Endothelial cell of umbilical vein (primary cell): ENCODE measurements around the gene KCNMA1. TPM values are rescaled to one million over a fixed set of nuclear protein-coding genes. Genes with fewer than 3 reads are reported as not detected.

ENCODE experiments used
- BruUV-seq: library from RNA; stranded (reverse); fragments of 400-500 nt; replicated peaks from 2 replicates; lab custom pipeline; 2021; lab: Mats Ljungman, UMichigan
- CTCF ChIA-PET: fragments of 300-600, 350-600 bp; sonication (Branson Sonifier 250); formaldehyde crosslinking; loops from one replicate; lab custom pipeline; 2021; ENCODE audit warnings: antibody characterized with exemption, inconsistent platforms; lab: Charles Lee
- POLR2A ChIA-PET: fragments of 300-600, 350-600 bp; sonication (Branson Sonifier 250); formaldehyde crosslinking; loops from one replicate; lab custom pipeline; 2021; ENCODE audit warnings: antibody characterized with exemption, inconsistent platforms; lab: Charles Lee
- DNase-seq: peaks from one replicate; pipeline ENCODE4 v3.0.0-alpha.2; 2011; ENCODE audit warnings: low read depth, low spot score
- FAIRE-seq: peaks from 2 replicates; lab custom pipeline; 2011; peaks lifted over from hg19 to GRCh38; lab: Jason Lieb, UNC
- H2AFZ ChIP-seq: 2 replicates; pipeline ENCODE4 v1.6.0; 2012; ENCODE audit warnings: low read depth, low read length, control low read depth, inconsistent platforms
- H3K27ac ChIP-seq: 2 replicates; pipeline ENCODE4 v1.5.1; 2011; ENCODE audit warnings: low read depth, mild to moderate bottlenecking, control low read depth, low read length, moderate library complexity; ENCODE audit not compliant: insufficient read depth
- H3K27me3 ChIP-seq, 2 experiments: 2 replicates each; pipeline versions ENCODE4 v1.6.0 to v1.6.1; 2011; ENCODE audit warnings: low read length in 2 of 2, mixed read lengths in 1 of 2; ENCODE audit not compliant: control insufficient read depth in 2 of 2, insufficient read depth in 2 of 2
- H3K36me3 ChIP-seq, 2 experiments: 2 replicates in 1 of 2; 3 replicates in 1 of 2; pipeline ENCODE4 v1.5.1; 2011; ENCODE audit warnings: low read length in 2 of 2, mild to moderate bottlenecking in 1 of 2, moderate library complexity in 1 of 2; ENCODE audit not compliant: control insufficient read depth in 2 of 2, insufficient read depth in 2 of 2; ENCODE audit errors: extremely low read depth in 1 of 2
- H3K4me1 ChIP-seq: 3 replicates; pipeline ENCODE4 v1.5.1; 2011; ENCODE audit warnings: mild to moderate bottlenecking, low read length; ENCODE audit not compliant: control insufficient read depth, insufficient read depth; ENCODE audit errors: extremely low read depth
- H3K4me2 ChIP-seq: 2 replicates; pipeline ENCODE4 v1.6.1; 2011; ENCODE audit warnings: low read length, control low read depth, mixed read lengths; ENCODE audit not compliant: insufficient read depth
- H3K4me3 ChIP-seq, 3 experiments: fragments of 200-600 bp in 1 of 3; sonication (generic), shearing (Covaris generic) in 1 of 3; replicated peaks in 1 of 3; 2 replicates each; pipeline ENCODE4 v1.5.1; 2011 to 2016; ENCODE audit warnings: control low read depth in 3 of 3, low read length in 3 of 3, mild to moderate bottlenecking in 2 of 3, inconsistent platforms in 1 of 3, low read depth in 1 of 3, moderate library complexity in 1 of 3; ENCODE audit not compliant: insufficient read depth in 1 of 3
- H3K79me2 ChIP-seq: 2 replicates; pipeline ENCODE4 v1.6.0; 2012; ENCODE audit warnings: low read length, inconsistent platforms; ENCODE audit not compliant: control insufficient read depth, insufficient read depth
- H3K9ac ChIP-seq: replicated peaks from 2 replicates; pipeline ENCODE3; 2011; ENCODE audit warnings: low read length, control low read depth; ENCODE audit not compliant: insufficient read depth; ENCODE audit errors: extremely low read depth
- H3K9me1 ChIP-seq: replicated peaks from 3 replicates; pipeline ENCODE4 v1.6.0; 2011; ENCODE audit warnings: mild to moderate bottlenecking, low read length; ENCODE audit not compliant: control insufficient read depth, insufficient read depth; ENCODE audit errors: extremely low read depth
- H3K9me3 ChIP-seq: replicated peaks from 2 replicates; pipeline ENCODE4 v1.5.1; 2012; ENCODE audit warnings: low read length, inconsistent platforms; ENCODE audit not compliant: control insufficient read depth, insufficient read depth
- H4K20me1 ChIP-seq: replicated peaks from 2 replicates; pipeline ENCODE3; 2011; ENCODE audit warnings: mild to moderate bottlenecking, low read length; ENCODE audit not compliant: control insufficient read depth, insufficient read depth; ENCODE audit errors: extremely low read depth
- CTCF ChIP-seq, 2 donors: IDR thresholded peaks; 1 replicate in 1 of 2; 2 replicates in 1 of 2; pipeline ENCODE4 v1.5.1; 2011; ENCODE audit warnings: low read length in 2 of 2, mild to moderate bottlenecking in 2 of 2, moderate library complexity in 2 of 2, control low read depth in 1 of 2, inconsistent platforms in 1 of 2, low read depth in 1 of 2; ENCODE audit not compliant: insufficient read depth in 1 of 2; ENCODE audit errors: extremely low read depth in 1 of 2
- GATA2 ChIP-seq: IDR thresholded peaks from 2 replicates; pipeline ENCODE4 v1.7.0; 2011; ENCODE audit warnings: low read depth, mild to moderate bottlenecking, moderate library complexity, mixed read lengths, low read length; ENCODE audit not compliant: insufficient read length, insufficient read depth
- JUN ChIP-seq: IDR thresholded peaks from 2 replicates; pipeline ENCODE4 v1.6.1; 2011; ENCODE audit warnings: borderline replicate concordance, low read depth; ENCODE audit not compliant: insufficient read length, insufficient read depth
- dilution Hi-C: fragments of 300-500 bp; cut with MboI; formaldehyde crosslinking; loops from one replicate; pipeline ENCODE4 v1.15.0; 2019; ENCODE audit warnings: low sequenced_read_pairs; ENCODE audit not compliant: extremely low pct_ligation_motif_present
- intact Hi-C: fragments of 100-400 bp; cut with micrococcal nuclease; formaldehyde crosslinking; loops from one replicate; pipeline ENCODE4 v1.10.0; 2022
- polyA plus RNA-seq, 4 experiments: library from polyadenylated mRNA; depleted of rRNA in 3 of 4; stranded (reverse) in 3 of 4; unstranded in 1 of 4; fragments of >200 nt; gene quantifications; 2 replicates each; pipeline versions ENCODE4 v1.2.1 to v1.2.3, GENCODE V29; 2011 to 2012; ENCODE audit warnings: missing spikeins in 1 of 4
- total RNA-seq: library from RNA; stranded (reverse); gene quantifications from 2 replicates; pipeline ENCODE4 v1.2.3, GENCODE V29; 2021

Gene KCNMA1
- total and polyA plus RNA-seq, 2 donors (not counting 3 experiments of a cell fraction or from before 2014, with no cell fraction given), result 0.10 to 0.82 TPM

GRCh38 chr10:77296534-77297392 lies 340.8 kb downstream of the KCNMA1 start:
- Histone ChIP-seq H2AFZ (no peak overlapping the region), H4K20me1 (no peaks in the 10 kb centered on the region), H3K27me3 (peaks cover 0 to 2% of the 10 kb centered on the region in 2 experiments), H3K4me2 (no peak overlapping the region), H3K27ac (no peak overlapping the region), H3K4me3 (no peak overlapping the region), H3K4me1 (no peaks in the 10 kb centered on the region), H3K9me3 (no peaks in the 10 kb centered on the region), H3K36me3 (no peaks in the 10 kb centered on the region), H3K79me2 (no peaks in the 10 kb centered on the region), H3K9me1 (no peaks in the 10 kb centered on the region), H3K9ac (no peak overlapping the region)
- TF ChIP-seq GATA2 (no peak), JUN (no peak), CTCF (IDR thresholded peaks at IDR 0.05; ENCODE audit: extremely low read depth in 1 of 2, insufficient read depth in 1 of 2, low read depth in 1 of 2, low read length in 2 of 2) (peak in 1 of 2 donors; percentile 8)
- intact Hi-C loops (loop anchor here (1.0 kb wide), 1 partner anchor 345 kb away; no protein-coding TSS in a partner anchor), dilution Hi-C loops (no loop called here)
- FAIRE-seq (no peak), DNase-seq (no peak)
- ChIA-PET POLR2A (no interaction called here), CTCF (interaction anchor here (0.6 to 1.5 kb wide), 5 partner anchors 8 to 460 kb away, joined by 3 to 4 read pairs (median 3); no protein-coding TSS in a partner anchor)
- no TSS peak for BruUV-seq
